HepG2 (cell line): ENCODE measurements around the gene SARNP. TPM values are rescaled to one million over a fixed set of nuclear protein-coding genes. Genes with fewer than 3 reads are reported as not detected.

Experiments used
- ATAC-seq: fragments of 200-7000 bp; cut with Tn5 transposase; 3 replicates; pipeline ENCODE4 v1.9.1; 2020; ENCODE audit warnings: mild to moderate bottlenecking, moderate library complexity
- BruUV-seq: library from RNA; stranded (reverse); fragments of 400-500 nt; replicated peaks from 2 replicates; lab custom pipeline; 2021; lab: Mats Ljungman, UMichigan
- CTCF ChIA-PET: fragments of 300-600 bp; formaldehyde crosslinking; extraction: SDS; loops from one replicate; lab custom pipeline; 2021; ENCODE audit warnings: low total read pairs, inconsistent platforms, low intra/inter-chr PET ratio; lab: Yijun Ruan, JAX
- POLR2A ChIA-PET: fragments of 350-600 bp; sonication (Branson Sonifier 250); formaldehyde crosslinking; loops from one replicate; lab custom pipeline; 2020; ENCODE audit warnings: antibody characterized with exemption, inconsistent platforms; lab: Yijun Ruan, JAX
- DNase-seq: peaks from one replicate; pipeline ENCODE4 v3.0.0-alpha.2; 2015; ENCODE audit warnings: low spot score
- FAIRE-seq: peaks from 3 replicates; lab custom pipeline; 2011; peaks lifted over from hg19 to GRCh38; lab: Jason Lieb, UNC
- H2AFZ ChIP-seq: one replicate; pipeline ENCODE4 v1.6.1; 2011; ENCODE audit warnings: low read length, inconsistent platforms
- H3K27ac ChIP-seq: fragments of 300-600 bp; 3 replicates; pipeline ENCODE4 v1.8.0; 2011; ENCODE audit warnings: mixed run types, mild to moderate bottlenecking, mixed read lengths, low read length, inconsistent platforms; ENCODE audit not compliant: insufficient read depth; ENCODE audit errors: extremely low read length
- H3K27me3 ChIP-seq, 2 experiments: fragments of 200-600 bp in 1 of 2; 2 replicates in 1 of 2; 3 replicates in 1 of 2; pipeline versions ENCODE4 v1.6.0 to v1.8.0; 2011; ENCODE audit warnings: low read length in 2 of 2, mild to moderate bottlenecking in 2 of 2, moderate library complexity in 2 of 2, inconsistent platforms in 1 of 2; ENCODE audit not compliant: insufficient read depth in 2 of 2, control insufficient read depth in 1 of 2
- H3K36me3 ChIP-seq, 2 experiments: fragments of 200-600 bp in 1 of 2; replicated peaks in 1 of 2; 2 replicates in 1 of 2; 3 replicates in 1 of 2; pipeline versions ENCODE4 v1.5.1 to v1.8.0; 2011; ENCODE audit warnings: low read length in 2 of 2, inconsistent platforms in 1 of 2; ENCODE audit not compliant: insufficient read depth in 2 of 2, control insufficient read depth in 1 of 2
- H3K4me1 ChIP-seq: 2 replicates; pipeline ENCODE4 v1.5.1; 2012; ENCODE audit warnings: low read length, inconsistent platforms; ENCODE audit not compliant: insufficient read depth
- H3K4me2 ChIP-seq: 2 replicates; pipeline ENCODE4 v1.6.0; 2011; ENCODE audit warnings: low read depth, low read length, inconsistent platforms
- H3K4me3 ChIP-seq, 3 experiments: fragments of 200-600 bp in 1 of 3; sonication (generic), shearing (Covaris generic) in 1 of 3; replicated peaks in 1 of 3; 2 replicates each; pipeline ENCODE4 v1.5.1; 2011 to 2016; ENCODE audit warnings: low read length in 3 of 3, inconsistent platforms in 2 of 3, low read depth in 2 of 3, mild to moderate bottlenecking in 2 of 3, control low read depth in 1 of 3, mixed read lengths in 1 of 3; ENCODE audit not compliant: insufficient read depth in 1 of 3
- H3K79me2 ChIP-seq: one replicate; pipeline ENCODE4 v1.6.1; 2011; ENCODE audit warnings: low read length, inconsistent platforms; ENCODE audit not compliant: insufficient read depth
- H3K9ac ChIP-seq: 2 replicates; pipeline ENCODE4 v1.6.0; 2011; ENCODE audit warnings: mild to moderate bottlenecking, low read depth, low read length, inconsistent platforms; ENCODE audit not compliant: insufficient read depth
- H3K9me3 ChIP-seq: 2 replicates; pipeline ENCODE4 v1.5.1; 2012; ENCODE audit warnings: mild to moderate bottlenecking, low read length
- H4K20me1 ChIP-seq: 2 replicates; pipeline ENCODE4 v1.6.0; 2011; ENCODE audit warnings: inconsistent platforms, mild to moderate bottlenecking, low read length, moderate library complexity; ENCODE audit not compliant: insufficient read depth
- BCL3 ChIP-seq: sonication (generic); formaldehyde crosslinking; IDR thresholded peaks from 2 replicates; pipeline ENCODE4 v1.5.1; 2020; ENCODE audit warnings: mild to moderate bottlenecking, missing genetic modification reagents, moderate library complexity
- CBX5 ChIP-seq: sonication (generic); formaldehyde crosslinking; IDR thresholded peaks from 2 replicates; pipeline ENCODE4 v1.4.0; 2020; ENCODE audit warnings: missing genetic modification reagents, borderline replicate concordance
- DR1 ChIP-seq: sonication (generic); formaldehyde crosslinking; IDR thresholded peaks from 2 replicates; pipeline ENCODE4 v1.8.0; 2021; ENCODE audit warnings: mild to moderate bottlenecking, missing genetic modification reagents, inconsistent platforms
- FOXK1 ChIP-seq: sonication (generic); formaldehyde crosslinking; IDR thresholded peaks from 2 replicates; pipeline ENCODE4 v1.4.0; 2020; ENCODE audit warnings: low read depth, missing genetic modification reagents, borderline replicate concordance
- GABPB1 ChIP-seq: IDR thresholded peaks from 2 replicates; pipeline ENCODE4 v1.6.1; 2016; ENCODE audit warnings: mild to moderate bottlenecking, missing genetic modification reagents, moderate library complexity, missing compliant biosample characterization
- HNF1A ChIP-seq, 2 experiments: sonication (generic) in 1 of 2; formaldehyde crosslinking in 1 of 2; IDR thresholded peaks; 2 replicates each; pipeline versions ENCODE4 v1.4.0 to v1.6.1; 2016 to 2020; ENCODE audit warnings: borderline replicate concordance in 1 of 2, low read depth in 1 of 2, mild to moderate bottlenecking in 1 of 2, missing genetic modification reagents in 1 of 2
- MED1 ChIP-seq: sonication (generic); formaldehyde crosslinking; IDR thresholded peaks from 2 replicates; pipeline ENCODE4 v1.4.0; 2020; ENCODE audit warnings: missing genetic modification reagents
- MED13 ChIP-seq: sonication (generic); formaldehyde crosslinking; IDR thresholded peaks from 2 replicates; pipeline ENCODE4 v1.5.0; 2020; ENCODE audit warnings: missing genetic modification reagents
- NBN ChIP-seq: fragments of 450-650 bp; conservative IDR thresholded peaks from 2 replicates; pipeline ENCODE4 v1.6.1; 2017
- PAX8 ChIP-seq: sonication (generic); formaldehyde crosslinking; IDR thresholded peaks from 2 replicates; pipeline ENCODE4 v1.8.0; 2022; ENCODE audit warnings: mild to moderate bottlenecking, missing genetic modification reagents, borderline replicate concordance
- PHF21A ChIP-seq: sonication (generic); formaldehyde crosslinking; IDR thresholded peaks from 2 replicates; pipeline ENCODE4 v1.5.0; 2020; ENCODE audit warnings: mild to moderate bottlenecking, missing genetic modification reagents
- RAD21 ChIP-seq: fragments of 450-650 bp; formaldehyde crosslinking; IDR thresholded peaks from 2 replicates; pipeline ENCODE4 v1.5.0; 2020; ENCODE audit warnings: mild to moderate bottlenecking
- SAP130 ChIP-seq: IDR thresholded peaks from 2 replicates; pipeline ENCODE4 v1.6.1; 2016; ENCODE audit warnings: low read depth
- SMC3 ChIP-seq: IDR thresholded peaks from 2 replicates; pipeline ENCODE4 v1.6.1; 2011; ENCODE audit warnings: low read length, improper control_type of control experiment
- SRSF4 ChIP-seq: fragments of 200-400 bp; formaldehyde crosslinking; IDR thresholded peaks from one replicate; pipeline ENCODE4 v1.6.1; 2018; ENCODE audit warnings: mild to moderate bottlenecking, low read depth, low read length, moderate library complexity; ENCODE audit not compliant: poor library complexity, severe bottlenecking
- ZBTB26 ChIP-seq: IDR thresholded peaks from 2 replicates; pipeline ENCODE4 v1.6.1; 2016; ENCODE audit warnings: missing compliant biosample characterization, missing genetic modification reagents, borderline replicate concordance
- ZNF724P ChIP-seq: sonication (generic); formaldehyde crosslinking; IDR thresholded peaks from 2 replicates; pipeline ENCODE4 v1.8.0; 2022; ENCODE audit warnings: missing genetic modification reagents, borderline replicate concordance
- WGBS: methylation state at CpG from one replicate; pipeline ENCODE4 v1.1.6; 2017; ENCODE audit warnings: low lambda C conversion rate; 5-methylcytosine and 5-hydroxymethylcytosine counted together
- in situ Hi-C: cut with HindIII; loops from 2 replicates; pipeline ENCODE4 v1.10.0; 2017; ENCODE audit warnings: low pct_unique_long_range_greater_than_20kb; ENCODE audit not compliant: extremely low pct_ligation_motif_present
- intact Hi-C: fragments of 100-400 bp; cut with micrococcal nuclease; formaldehyde crosslinking; loops from one replicate; pipeline ENCODE4 v1.10.0; 2022; ENCODE audit not compliant: unreplicated experiment
- polyA plus RNA-seq, 8 experiments: library from polyadenylated mRNA; depleted of rRNA in 3 of 8; stranded (reverse) in 7 of 8; unstranded in 1 of 8; fragments of >200 nt; fragmentation: Illumina TruSeq in 4 of 8; extraction: Trizol in 4 of 8; gene quantifications; 2 replicates each; pipeline versions ENCODE4 v1.2.1 to v1.2.3, GENCODE V29; 2011 to 2016; ENCODE audit warnings: low read depth in 4 of 8, missing spikeins in 1 of 8, mixed read lengths in 1 of 8; ENCODE audit not compliant: insufficient read depth in 1 of 8
- total RNA-seq, 5 experiments: library from RNA; depleted of rRNA; stranded (reverse); fragments of >200 nt; fragmentation: Illumina TruSeq; extraction: Trizol; gene quantifications; 2 replicates each; pipeline ENCODE4 v1.2.3, GENCODE V29; 2016; ENCODE audit warnings: low read depth in 1 of 5

SARNP gene
- total and polyA plus RNA-seq, 2 of the 13 experiments (the other 11 are each of a cell fraction or from before 2014, with no cell fraction given) = 59.0 to 95.4 TPM

- in situ Hi-C loops = no loop called here
- CTCF ChIA-PET = interaction anchor here (1.0 to 2.5 kb wide), 4 partner anchors 16 to 61 kb away, joined by 4 to 13 read pairs (median 6); a partner anchor contains a TSS
- TF ChIP-seq BCL3 = no peak
- 0 out of 2 replicates have a peak, but pooled peaks have one; percentile 23 for TF ChIP-seq CBX5 (CRISPR knock-in tag)
- 0 out of 2 replicates have a peak, but pooled peaks have one; percentile 22 for TF ChIP-seq ZBTB26 (CRISPR knock-in tag)
- no peak for TF ChIP-seq NBN
- no peak for TF ChIP-seq FOXK1 (CRISPR knock-in tag)
- no peak for TF ChIP-seq MED13
- no peak for TF ChIP-seq HNF1A (IDR thresholded peaks at IDR 0.05; ENCODE audit: low read depth)
- 0 out of 2 replicates have a peak, but pooled peaks have one; percentile 22 for TF ChIP-seq HNF1A (CRISPR knock-in tag; IDR thresholded peaks at IDR 0.05; ENCODE audit: borderline replicate concordance)
- TF ChIP-seq DR1 (CRISPR knock-in tag) = no peak
- peak; percentile 66 for TF ChIP-seq SMC3
- no peak for TF ChIP-seq ZNF724P (CRISPR knock-in tag)
- TF ChIP-seq SRSF4 = no peak
- no peak for TF ChIP-seq PAX8 (CRISPR knock-in tag)
- TF ChIP-seq SAP130 = 0 out of 2 replicates have a peak, but pooled peaks have one; percentile 12
- TF ChIP-seq MED1 (CRISPR knock-in tag) = 0 out of 2 replicates have a peak, but pooled peaks have one; percentile 11
- TF ChIP-seq RAD21 (CRISPR knock-in tag) = peak; percentile 81
- TF ChIP-seq PHF21A (CRISPR knock-in tag) = no peak
- TF ChIP-seq GABPB1 = peak; percentile 18; the same call in 1 of the 2 replicates
Measured at GRCh38 chr12:55720894-55721444, 96.6 kb downstream of the SARNP start.

More at GRCh38 chr12:55720894-55721444, 96.6 kb downstream of the SARNP start:
- WGBS = 90% methylated on average over 2 of the region's 9 CpGs
- peak; percentile 80 for ATAC-seq
- H3K4me3 ChIP-seq = peak overlapping the region in 2 of 3 experiments; percentile 15 to 46; a peak in 1 of 6 replicates
- peaks cover 6 to 16% of the 10 kb centered on the region in 2 experiments for H3K36me3 ChIP-seq
- peak; percentile 51 for FAIRE-seq
- 0 out of 2 replicates have a peak, but pooled peaks cover 2% of the 10 kb centered on the region for H4K20me1 ChIP-seq
- peak; percentile 55 for DNase-seq
- BruUV-seq = TSS peak; percentile 13
- no peaks in the 10 kb centered on the region for H3K27me3 ChIP-seq
- no peaks in the 10 kb centered on the region for H3K79me2 ChIP-seq
- peak overlapping the region; percentile 62 for H3K4me2 ChIP-seq
- intact Hi-C loops = loop anchor here (1.0 to 5.0 kb wide), 5 partner anchors 14 to 534 kb away; partner anchors contain the start of gene ITGA7
- POLR2A ChIA-PET = interaction anchor here (0.6 to 5.3 kb wide), 11 partner anchors 8 to 289 kb away, joined by 3 to 38 read pairs (median 5); partner anchors contain the start of genes CD63, DNAJC14, PYM1 and RAB5B
- no peak overlapping the region for H3K9ac ChIP-seq
- no peak overlapping the region for H2AFZ ChIP-seq
- H3K4me1 ChIP-seq = peaks cover 81% of the 10 kb centered on the region
- no peaks in the 10 kb centered on the region for H3K9me3 ChIP-seq
- peak overlapping the region; percentile 59 for H3K27ac ChIP-seq
